IMR-90 (cell line): ENCODE results near the gene GCC1. TPM values are rescaled to one million over a fixed set of nuclear protein-coding genes. Genes with fewer than 3 reads are reported as not detected.
A peak's percentile ranks its signal among the peaks of the same experiment; 100 is the strongest.

Experiments
- ATAC-seq: fragments of 200-7000 bp; cut with Tn5 transposase; 2 replicates; pipeline ENCODE4 v1.9.1; 2020; ENCODE audit warnings: low read depth, mild to moderate bottlenecking, moderate library complexity
- BruUV-seq: library from RNA; stranded (reverse); fragments of 400-500 nt; replicated peaks from 2 replicates; lab custom pipeline; 2021; lab: Mats Ljungman, UMichigan
- CTCF ChIA-PET: fragments of 300-600 bp; formaldehyde crosslinking; extraction: SDS; loops from one replicate; lab custom pipeline; 2021; ENCODE audit warnings: antibody characterized with exemption; lab: Yijun Ruan, JAX
- POLR2A ChIA-PET: fragments of 300-600 bp; sonication (Branson Sonifier 250); formaldehyde crosslinking; loops from one replicate; lab custom pipeline; 2022; ENCODE audit warnings: antibody characterized with exemption; ENCODE audit not compliant: unreplicated experiment; lab: Charles Lee
- DNase-seq: peaks from one replicate; pipeline ENCODE4 v3.0.0; 2013
- H2AFZ ChIP-seq: replicated peaks from 2 replicates; pipeline ENCODE3; 2013; ENCODE audit warnings: low read length, mild to moderate bottlenecking; ENCODE audit not compliant: poor library complexity
- H2AK5ac ChIP-seq: 2 replicates; pipeline ENCODE4 v1.6.1; 2013; ENCODE audit warnings: low read depth, low read length, inconsistent platforms
- H2AK9ac ChIP-seq: replicated peaks from 2 replicates; pipeline ENCODE3; 2013; ENCODE audit warnings: mild to moderate bottlenecking, low read depth, low read length, moderate library complexity; ENCODE audit not compliant: poor library complexity
- H2BK120ac ChIP-seq: 2 replicates; pipeline ENCODE4 v1.6.1; 2013; ENCODE audit warnings: low read depth, low read length, inconsistent platforms
- H2BK15ac ChIP-seq: 3 replicates; pipeline ENCODE4 v1.6.1; 2013; ENCODE audit warnings: low read depth, low read length, inconsistent platforms
- H2BK20ac ChIP-seq: 2 replicates; pipeline ENCODE4 v1.6.1; 2013; ENCODE audit warnings: low read depth, mild to moderate bottlenecking, inconsistent platforms, low read length, moderate library complexity
- H2BK5ac ChIP-seq: 2 replicates; pipeline ENCODE4 v1.6.1; 2013; ENCODE audit warnings: mild to moderate bottlenecking, low read depth, low read length, inconsistent platforms; ENCODE audit not compliant: poor library complexity, severe bottlenecking
- H3K14ac ChIP-seq: replicated peaks from 2 replicates; pipeline ENCODE4 v1.6.1; 2013; ENCODE audit warnings: low read depth, low read length, inconsistent platforms
- H3K18ac ChIP-seq: 2 replicates; pipeline ENCODE4 v1.6.1; 2013; ENCODE audit warnings: low read depth, low read length, control low read depth
- H3K23ac ChIP-seq: 2 replicates; pipeline ENCODE4 v1.6.1; 2013; ENCODE audit warnings: low read depth, low read length, inconsistent platforms
- H3K27ac ChIP-seq: 2 replicates; pipeline ENCODE4 v1.5.1; 2013; ENCODE audit warnings: mild to moderate bottlenecking, control low read depth, low read length; ENCODE audit not compliant: insufficient read depth
- H3K27me3 ChIP-seq: 2 replicates; pipeline ENCODE4 v1.6.1; 2013; ENCODE audit warnings: low read length; ENCODE audit not compliant: control insufficient read depth, insufficient read depth
- H3K36me3 ChIP-seq: 2 replicates; pipeline ENCODE4 v1.6.1; 2013; ENCODE audit warnings: low read length, mixed read lengths; ENCODE audit not compliant: control insufficient read depth, insufficient read depth
- H3K4ac ChIP-seq: 2 replicates; pipeline ENCODE4 v1.6.1; 2013; ENCODE audit warnings: low read depth, low read length, inconsistent platforms
- H3K4me1 ChIP-seq: 2 replicates; pipeline ENCODE4 v1.6.1; 2013; ENCODE audit warnings: low read length, mixed read lengths; ENCODE audit not compliant: control insufficient read depth, insufficient read depth
- H3K4me2 ChIP-seq: 2 replicates; pipeline ENCODE4 v1.6.1; 2013; ENCODE audit warnings: low read depth, mild to moderate bottlenecking, control low read depth, low read length, moderate library complexity
- H3K4me3 ChIP-seq: 2 replicates; pipeline ENCODE4 v1.5.1; 2013; ENCODE audit warnings: low read depth, mild to moderate bottlenecking, control low read depth, low read length, moderate library complexity; ENCODE audit not compliant: insufficient read depth
- H3K56ac ChIP-seq: 2 replicates; pipeline ENCODE4 v1.6.1; 2013; ENCODE audit warnings: low read length, inconsistent platforms; ENCODE audit not compliant: insufficient read depth; ENCODE audit errors: extremely low read depth
- H3K79me1 ChIP-seq, 2 experiments: 2 replicates each; pipeline ENCODE4 v1.6.1; 2013; ENCODE audit warnings: low read length in 2 of 2, inconsistent platforms in 1 of 2, low read depth in 1 of 2
- H3K9ac ChIP-seq: 2 replicates; pipeline ENCODE4 v1.6.1; 2013; ENCODE audit warnings: low read depth, low read length, control low read depth
- H3K9me1 ChIP-seq: 2 replicates; pipeline ENCODE4 v1.6.1; 2013; ENCODE audit warnings: low read length, inconsistent platforms; ENCODE audit not compliant: insufficient read depth
- H3K9me3 ChIP-seq: 2 replicates; pipeline ENCODE4 v1.6.1; 2013; ENCODE audit warnings: low read length; ENCODE audit not compliant: control insufficient read depth, insufficient read depth
- H4K20me1 ChIP-seq: 2 replicates; pipeline ENCODE4 v1.6.1; 2013; ENCODE audit warnings: low read length, inconsistent platforms; ENCODE audit not compliant: insufficient read depth
- H4K5ac ChIP-seq: 2 replicates; pipeline ENCODE4 v1.6.1; 2013; ENCODE audit warnings: mild to moderate bottlenecking, low read depth, low read length, control low read depth
- H4K8ac ChIP-seq, 2 experiments: 2 replicates each; pipeline ENCODE4 v1.6.1; 2013; ENCODE audit warnings: low read depth in 2 of 2, low read length in 2 of 2, control low read depth in 1 of 2, inconsistent platforms in 1 of 2
- H4K91ac ChIP-seq: 2 replicates; pipeline ENCODE4 v1.6.1; 2013; ENCODE audit warnings: low read depth, low read length, inconsistent platforms; ENCODE audit not compliant: insufficient read depth
- BHLHE40 ChIP-seq: fragments of 150-350 bp; IDR thresholded peaks from 2 replicates; pipeline ENCODE4 v1.6.1; 2016; ENCODE audit warnings: mild to moderate bottlenecking, low read depth, low read length
- CEBPB ChIP-seq: IDR thresholded peaks from 2 replicates; pipeline ENCODE4 v1.6.1; 2012; ENCODE audit warnings: low read depth, low read length, improper control_type of control experiment
- CTCF ChIP-seq: conservative IDR thresholded peaks from 2 replicates; pipeline ENCODE4 v1.5.1; 2012; ENCODE audit warnings: mild to moderate bottlenecking, low read depth, low read length, improper control_type of control experiment
- FOS ChIP-seq: fragments of 150-350 bp; IDR thresholded peaks from 2 replicates; pipeline ENCODE4 v1.6.1; 2016; ENCODE audit warnings: low read depth, low read length
- MAFK ChIP-seq: IDR thresholded peaks from 2 replicates; pipeline ENCODE4 v1.6.1; 2012; ENCODE audit warnings: low read depth, low read length, improper control_type of control experiment
- MAZ ChIP-seq: IDR thresholded peaks from 2 replicates; pipeline ENCODE4 v1.6.1; 2012; ENCODE audit warnings: low read depth, mild to moderate bottlenecking, low read length, improper control_type of control experiment, moderate library complexity, borderline replicate concordance
- MXI1 ChIP-seq: IDR thresholded peaks from 2 replicates; pipeline ENCODE4 v1.6.1; 2012; ENCODE audit warnings: low read depth, mild to moderate bottlenecking, low read length, moderate library complexity, borderline replicate concordance
- NFE2L2 ChIP-seq: fragments of 150-350 bp; IDR thresholded peaks from 2 replicates; pipeline ENCODE4 v1.6.1; 2016; ENCODE audit warnings: low read depth, mild to moderate bottlenecking, low read length
- POLR2A ChIP-seq: IDR thresholded peaks from 2 replicates; pipeline ENCODE4 v1.6.1; 2012; ENCODE audit warnings: mild to moderate bottlenecking, low read depth, low read length
- RAD21 ChIP-seq: IDR thresholded peaks from 2 replicates; pipeline ENCODE4 v1.6.1; 2012; ENCODE audit warnings: low read length, improper control_type of control experiment
- RCOR1 ChIP-seq: IDR thresholded peaks from 2 replicates; pipeline ENCODE4 v1.6.1; 2012; ENCODE audit warnings: mild to moderate bottlenecking, low read length, improper control_type of control experiment; ENCODE audit not compliant: insufficient replicate concordance
- RFX5 ChIP-seq: IDR thresholded peaks from 2 replicates; pipeline ENCODE4 v1.8.0; 2012; ENCODE audit warnings: low read depth, mild to moderate bottlenecking, low read length, moderate library complexity
- SMC3 ChIP-seq: fragments of 150-350 bp; IDR thresholded peaks from 2 replicates; pipeline ENCODE4 v1.6.1; 2016; ENCODE audit warnings: low read depth, mild to moderate bottlenecking, antibody characterized with exemption, low read length, moderate library complexity
- USF2 ChIP-seq: fragments of 150-350 bp; IDR thresholded peaks from 2 replicates; pipeline ENCODE4 v1.6.1; 2017; ENCODE audit warnings: mild to moderate bottlenecking, antibody characterized with exemption, low read length, low read depth
- WGBS, 2 experiments: methylation state at CpG; one replicate each; pipeline versions ENCODE4 v1.1.5 to v1.1.7; 2013; ENCODE audit warnings: missing lambda C conversion rate in 2 of 2; ENCODE audit not compliant: insufficient read length in 1 of 2; ENCODE audit errors: extremely low coverage in 2 of 2; 5-methylcytosine and 5-hydroxymethylcytosine counted together
- dilution Hi-C: fragments of 300-500 bp; cut with HindIII; formaldehyde crosslinking; loops from one replicate; pipeline ENCODE4 v1.14.3; 2018; ENCODE audit warnings: low sequenced_read_pairs; ENCODE audit not compliant: unreplicated experiment
- in situ Hi-C: fragments of 300-500 bp; cut with MboI; formaldehyde crosslinking; loops from 3 replicates; pipeline ENCODE4 v1.14.3; 2019; ENCODE audit warnings: low sequenced_read_pairs, inconsistent platforms, mixed read lengths
- intact Hi-C: fragments of 100-400 bp; cut with micrococcal nuclease; formaldehyde crosslinking; loops from 2 replicates; pipeline ENCODE4 v1.10.0; 2022
- polyA plus RNA-seq, 3 experiments: library from polyadenylated mRNA; depleted of rRNA; stranded (reverse); fragments of >200 nt; gene quantifications; 2 replicates each; pipeline ENCODE4 v1.2.3, GENCODE V29; 2012; ENCODE audit warnings: low replicate concordance in 1 of 3
- total RNA-seq: library from RNA; depleted of rRNA; stranded (reverse); fragments of >200 nt; gene quantifications from 2 replicates; pipeline ENCODE4 v1.2.3, GENCODE V29; 2012

Gene GCC1
- total and polyA plus RNA-seq, 2 of the 4 experiments (the other 2 are of a cell fraction) = 6.1 to 22.9 TPM

GRCh38 chr7:127588697-127589482 is 3.5 kb upstream of the GCC1 start:
- no TSS peak for BruUV-seq
- ChIA-PET CTCF (interaction anchor here (1.1 to 2.0 kb wide), 2 partner anchors 119 to 621 kb away, joined by 5 to 7 read pairs; no protein-coding TSS in a partner anchor), POLR2A (interaction anchor here (0.6 kb wide), 1 partner anchor 67 kb away, joined by 9 read pairs; no protein-coding TSS in a partner anchor)
- peak; percentile 31 for TF ChIP-seq SMC3
- no peak for TF ChIP-seq MAFK
- TF ChIP-seq MAZ = no peak
- no peak for TF ChIP-seq USF2
- no peak for TF ChIP-seq RFX5
- TF ChIP-seq NFE2L2 = no peak
- TF ChIP-seq RCOR1 = peak; percentile 37
- no peak for TF ChIP-seq FOS
- TF ChIP-seq MXI1 = no peak
- no peak for TF ChIP-seq CEBPB
- TF ChIP-seq RAD21 = peak; percentile 65
- no peak; the same call in 1 of the 2 replicates for TF ChIP-seq POLR2A
- TF ChIP-seq BHLHE40 = no peak
- peak; percentile 71 for TF ChIP-seq CTCF
- H2BK120ac ChIP-seq = no peak overlapping the region; the same call in 1 of the 2 replicates
- H3K18ac ChIP-seq = no peak overlapping the region
- peaks cover 11% of the 10 kb centered on the region for H3K36me3 ChIP-seq
- intact Hi-C loops (loop anchor here (2.0 to 10.0 kb wide), 5 partner anchors 44 to 620 kb away; partner anchors contain the start of genes LRRC4 and ZNF800), dilution Hi-C loops (no loop called here), in situ Hi-C loops (no loop called here)
- peaks cover 21 to 45% of the 10 kb centered on the region in 2 experiments for H3K79me1 ChIP-seq
- no peak overlapping the region for H4K5ac ChIP-seq
- peak overlapping the region in 1 of 2 experiments; percentile 84; a peak in 3 of 4 replicates for H4K8ac ChIP-seq
- H4K20me1 ChIP-seq = peaks cover 13% of the 10 kb centered on the region
- peaks cover 14% of the 10 kb centered on the region for H3K9me1 ChIP-seq
- peak overlapping the region; percentile 63 for H3K9ac ChIP-seq
- peak overlapping the region; percentile 88; the same call in 1 of the 2 replicates for H3K14ac ChIP-seq
- H3K27me3 ChIP-seq = no peaks in the 10 kb centered on the region
- H3K56ac ChIP-seq = peak overlapping the region; percentile 24; the same call in 1 of the 2 replicates
- peak overlapping the region; percentile 94 for H2AFZ ChIP-seq
- 2% methylated on average over 7 of the region's 43 CpGs; no CpG with 5 or more reads in 1 of the 2 experiments for WGBS, 2 experiments
- H2AK9ac ChIP-seq = peak overlapping the region; percentile 92
- peaks cover 16% of the 10 kb centered on the region for H3K4me1 ChIP-seq
- ATAC-seq (peak; percentile 46), DNase-seq (peak; percentile 51)
- H2AK5ac ChIP-seq = peak overlapping the region; percentile 60
- peak overlapping the region; percentile 73 for H3K27ac ChIP-seq
- peak overlapping the region; percentile 72 for H3K4me2 ChIP-seq
- peak overlapping the region; percentile 13 for H3K23ac ChIP-seq
- H3K4ac ChIP-seq = peak overlapping the region; percentile 64
- peak overlapping the region; percentile 80 for H3K4me3 ChIP-seq
- no peak overlapping the region for H2BK20ac ChIP-seq
- no peak overlapping the region for H2BK15ac ChIP-seq
- H3K9me3 ChIP-seq = no peaks in the 10 kb centered on the region
- peak overlapping the region; percentile 67 for H2BK5ac ChIP-seq
- no peak overlapping the region for H4K91ac ChIP-seq
